HepG2 (cell line): Measurements from ENCODE around the gene FOXL3. TPM values are rescaled to one million over a fixed set of nuclear protein-coding genes. Genes with fewer than 3 reads are reported as not detected.

Source experiments
- ATAC-seq: fragments of 200-7000 bp; cut with Tn5 transposase; 3 replicates; pipeline ENCODE4 v1.9.1; 2020; ENCODE audit warnings: mild to moderate bottlenecking, moderate library complexity
- BruUV-seq: library from RNA; stranded (reverse); fragments of 400-500 nt; replicated peaks from 2 replicates; lab custom pipeline; 2021; lab: Mats Ljungman, UMichigan
- CTCF ChIA-PET: fragments of 300-600 bp; formaldehyde crosslinking; extraction: SDS; loops from one replicate; lab custom pipeline; 2021; ENCODE audit warnings: low total read pairs, inconsistent platforms, low intra/inter-chr PET ratio; lab: Yijun Ruan, JAX
- POLR2A ChIA-PET: fragments of 350-600 bp; sonication (Branson Sonifier 250); formaldehyde crosslinking; loops from one replicate; lab custom pipeline; 2020; ENCODE audit warnings: antibody characterized with exemption, inconsistent platforms; lab: Yijun Ruan, JAX
- DNase-seq: peaks from one replicate; pipeline ENCODE4 v3.0.0-alpha.2; 2015; ENCODE audit warnings: low spot score
- FAIRE-seq: peaks from 3 replicates; lab custom pipeline; 2011; peaks lifted over from hg19 to GRCh38; lab: Jason Lieb, UNC
- H2AFZ ChIP-seq: one replicate; pipeline ENCODE4 v1.6.1; 2011; ENCODE audit warnings: low read length, inconsistent platforms
- H3K27ac ChIP-seq: fragments of 300-600 bp; 3 replicates; pipeline ENCODE4 v1.8.0; 2011; ENCODE audit warnings: mixed run types, mild to moderate bottlenecking, mixed read lengths, low read length, inconsistent platforms; ENCODE audit not compliant: insufficient read depth; ENCODE audit errors: extremely low read length
- H3K27me3 ChIP-seq, 2 experiments: fragments of 200-600 bp in 1 of 2; 2 replicates in 1 of 2; 3 replicates in 1 of 2; pipeline versions ENCODE4 v1.6.0 to v1.8.0; 2011; ENCODE audit warnings: low read length in 2 of 2, mild to moderate bottlenecking in 2 of 2, moderate library complexity in 2 of 2, inconsistent platforms in 1 of 2; ENCODE audit not compliant: insufficient read depth in 2 of 2, control insufficient read depth in 1 of 2
- H3K36me3 ChIP-seq, 2 experiments: fragments of 200-600 bp in 1 of 2; replicated peaks in 1 of 2; 2 replicates in 1 of 2; 3 replicates in 1 of 2; pipeline versions ENCODE4 v1.5.1 to v1.8.0; 2011; ENCODE audit warnings: low read length in 2 of 2, inconsistent platforms in 1 of 2; ENCODE audit not compliant: insufficient read depth in 2 of 2, control insufficient read depth in 1 of 2
- H3K4me1 ChIP-seq: 2 replicates; pipeline ENCODE4 v1.5.1; 2012; ENCODE audit warnings: low read length, inconsistent platforms; ENCODE audit not compliant: insufficient read depth
- H3K4me2 ChIP-seq: 2 replicates; pipeline ENCODE4 v1.6.0; 2011; ENCODE audit warnings: low read depth, low read length, inconsistent platforms
- H3K4me3 ChIP-seq, 3 experiments: fragments of 200-600 bp in 1 of 3; sonication (generic), shearing (Covaris generic) in 1 of 3; replicated peaks in 1 of 3; 2 replicates each; pipeline ENCODE4 v1.5.1; 2011 to 2016; ENCODE audit warnings: low read length in 3 of 3, inconsistent platforms in 2 of 3, low read depth in 2 of 3, mild to moderate bottlenecking in 2 of 3, control low read depth in 1 of 3, mixed read lengths in 1 of 3; ENCODE audit not compliant: insufficient read depth in 1 of 3
- H3K79me2 ChIP-seq: one replicate; pipeline ENCODE4 v1.6.1; 2011; ENCODE audit warnings: low read length, inconsistent platforms; ENCODE audit not compliant: insufficient read depth
- H3K9ac ChIP-seq: 2 replicates; pipeline ENCODE4 v1.6.0; 2011; ENCODE audit warnings: mild to moderate bottlenecking, low read depth, low read length, inconsistent platforms; ENCODE audit not compliant: insufficient read depth
- H3K9me3 ChIP-seq: 2 replicates; pipeline ENCODE4 v1.5.1; 2012; ENCODE audit warnings: mild to moderate bottlenecking, low read length
- H4K20me1 ChIP-seq: 2 replicates; pipeline ENCODE4 v1.6.0; 2011; ENCODE audit warnings: inconsistent platforms, mild to moderate bottlenecking, low read length, moderate library complexity; ENCODE audit not compliant: insufficient read depth
- CENPX ChIP-seq: sonication (generic); formaldehyde crosslinking; IDR thresholded peaks from 2 replicates; pipeline ENCODE4 v1.9.0; 2021; ENCODE audit warnings: mild to moderate bottlenecking, missing genetic modification reagents, moderate library complexity
- EP300 ChIP-seq, 3 experiments: sonication (generic) in 1 of 3; formaldehyde crosslinking in 1 of 3; IDR thresholded peaks; 2 replicates each; pipeline versions ENCODE4 v1.5.1 to v1.6.1; 2011 to 2020; ENCODE audit warnings: low read depth in 2 of 3, low read length in 2 of 3, borderline replicate concordance in 1 of 3, improper control_type of control experiment in 1 of 3, mild to moderate bottlenecking in 1 of 3, missing genetic modification reagents in 1 of 3, moderate library complexity in 1 of 3
- ERF ChIP-seq: IDR thresholded peaks from 2 replicates; pipeline ENCODE4 v1.6.1; 2018; ENCODE audit warnings: missing biosample characterization, missing genetic modification reagents
- ETV6 ChIP-seq: sonication (generic); formaldehyde crosslinking; conservative IDR thresholded peaks from 2 replicates; pipeline ENCODE4 v1.4.0; 2020; ENCODE audit warnings: missing genetic modification reagents
- FOSL2 ChIP-seq: sonication (generic); formaldehyde crosslinking; IDR thresholded peaks from 2 replicates; pipeline ENCODE4 v1.4.0; 2020; ENCODE audit warnings: missing genetic modification reagents
- KLF12 ChIP-seq: sonication (generic); formaldehyde crosslinking; IDR thresholded peaks from 2 replicates; pipeline ENCODE4 v1.4.0; 2020; ENCODE audit warnings: missing genetic modification reagents, borderline replicate concordance
- SOX6 ChIP-seq, 2 experiments: fragments of 450-650 bp in 1 of 2; sonication (generic) in 1 of 2; formaldehyde crosslinking in 1 of 2; IDR thresholded peaks; 2 replicates each; pipeline versions ENCODE4 v1.4.0 to v1.6.1; 2017 to 2020; ENCODE audit warnings: antibody characterized with exemption in 1 of 2, mild to moderate bottlenecking in 1 of 2, missing genetic modification reagents in 1 of 2
- USF2 ChIP-seq, 2 experiments: sonication (generic) in 1 of 2; formaldehyde crosslinking in 1 of 2; IDR thresholded peaks; 2 replicates each; pipeline versions ENCODE4 v1.5.1 to v1.6.1; 2011 to 2020; ENCODE audit warnings: borderline replicate concordance in 1 of 2, low read depth in 1 of 2, low read length in 1 of 2, mild to moderate bottlenecking in 1 of 2, missing genetic modification reagents in 1 of 2, moderate library complexity in 1 of 2
- ZNF503 ChIP-seq: sonication (generic); formaldehyde crosslinking; IDR thresholded peaks from 2 replicates; pipeline ENCODE4 v1.4.0; 2020; ENCODE audit warnings: missing genetic modification reagents
- ZNF670 ChIP-seq: sonication (generic); formaldehyde crosslinking; IDR thresholded peaks from 2 replicates; pipeline ENCODE4 v1.8.0; 2022; ENCODE audit warnings: mild to moderate bottlenecking, missing genetic modification reagents, borderline replicate concordance
- WGBS: methylation state at CpG from one replicate; pipeline ENCODE4 v1.1.6; 2017; ENCODE audit warnings: low lambda C conversion rate; 5-methylcytosine and 5-hydroxymethylcytosine counted together
- in situ Hi-C: cut with HindIII; loops from 2 replicates; pipeline ENCODE4 v1.10.0; 2017; ENCODE audit warnings: low pct_unique_long_range_greater_than_20kb; ENCODE audit not compliant: extremely low pct_ligation_motif_present
- intact Hi-C: fragments of 100-400 bp; cut with micrococcal nuclease; formaldehyde crosslinking; loops from one replicate; pipeline ENCODE4 v1.10.0; 2022; ENCODE audit not compliant: unreplicated experiment
- polyA plus RNA-seq, 8 experiments: library from polyadenylated mRNA; depleted of rRNA in 3 of 8; stranded (reverse) in 7 of 8; unstranded in 1 of 8; fragments of >200 nt; fragmentation: Illumina TruSeq in 4 of 8; extraction: Trizol in 4 of 8; gene quantifications; 2 replicates each; pipeline versions ENCODE4 v1.2.1 to v1.2.3, GENCODE V29; 2011 to 2016; ENCODE audit warnings: low read depth in 4 of 8, missing spikeins in 1 of 8, mixed read lengths in 1 of 8; ENCODE audit not compliant: insufficient read depth in 1 of 8
- total RNA-seq, 5 experiments: library from RNA; depleted of rRNA; stranded (reverse); fragments of >200 nt; fragmentation: Illumina TruSeq; extraction: Trizol; gene quantifications; 2 replicates each; pipeline ENCODE4 v1.2.3, GENCODE V29; 2016; ENCODE audit warnings: low read depth in 1 of 5
- TF ChIP-seq, protein P1 (sequence below): sonication (generic); formaldehyde crosslinking; IDR thresholded peaks from 2 replicates; pipeline ENCODE4 v1.9.0; 2021; ENCODE audit warnings: missing genetic modification reagents, borderline replicate concordance

FOXL3 gene
- total and polyA plus RNA-seq, 2 of the 13 experiments (the other 11 are each of a cell fraction or from before 2014, with no cell fraction given): not detected

DNA sequence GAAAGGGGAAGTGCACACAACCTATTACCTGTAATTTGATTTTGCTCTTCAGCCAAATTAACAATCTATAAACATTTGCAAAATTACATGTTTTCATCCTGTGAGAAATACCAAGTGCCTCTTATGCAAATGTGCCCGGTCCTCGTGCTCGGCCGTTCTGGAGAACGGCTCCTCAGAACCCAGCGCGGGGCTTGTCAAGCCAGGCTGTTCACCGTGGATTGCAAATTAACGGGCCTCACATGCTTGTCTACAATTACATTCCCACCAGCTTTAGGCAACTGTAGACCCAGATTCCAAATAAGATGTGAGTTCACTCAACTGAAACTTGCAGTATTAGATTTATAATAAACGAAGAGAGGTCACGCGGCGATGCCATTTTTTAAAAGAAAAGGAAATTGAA is 8.8 kb downstream of the FOXL3 start (continued):
- TF ChIP-seq USF2 (IDR thresholded peaks at IDR 0.05; ENCODE audit: low read depth, low read length) (no peak), USF2 (CRISPR knock-in tag; IDR thresholded peaks at IDR 0.05; ENCODE audit: borderline replicate concordance) (no peak)

DNA sequence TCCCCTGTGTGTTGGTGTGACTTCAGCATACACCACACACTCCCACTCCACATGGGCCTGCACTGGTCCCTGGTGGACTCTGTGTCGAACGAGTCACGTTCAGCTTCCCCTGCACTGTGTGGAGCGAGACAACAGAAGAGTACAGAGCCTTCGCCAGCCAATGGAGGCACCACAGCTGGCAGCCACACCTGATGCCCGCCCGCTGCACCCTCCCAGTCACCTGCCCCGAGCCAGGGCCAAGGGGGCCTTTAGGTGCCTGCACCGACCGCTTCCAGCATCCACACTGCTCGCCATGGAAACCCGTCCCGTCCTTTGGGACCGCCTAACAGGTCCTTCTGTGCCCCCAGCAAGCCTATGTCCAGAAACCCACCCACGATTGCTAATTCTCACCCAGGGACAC is 9.2 kb downstream of the FOXL3 start:
- no peak for DNase-seq
- Histone ChIP-seq H3K4me2 (no peak overlapping the region), H3K4me3 (no peak overlapping the region), H2AFZ (no peak overlapping the region), H3K4me1 (peaks cover 18% of the 10 kb centered on the region), H4K20me1 (no peaks in the 10 kb centered on the region), H3K9ac (no peak overlapping the region), H3K79me2 (no peaks in the 10 kb centered on the region), H3K9me3 (no peaks in the 10 kb centered on the region), H3K36me3 (no peaks in the 10 kb centered on the region), H3K27ac (no peak overlapping the region), H3K27me3 (peaks cover 5 to 34% of the 10 kb centered on the region in 2 experiments; a peak in 3 of 5 replicates)
- no peak for FAIRE-seq
- TF ChIP-seq ETV6: no peak
- TF ChIP-seq KLF12 (CRISPR knock-in tag): no peak
- TF ChIP-seq ERF (CRISPR knock-in tag): no peak
- TF ChIP-seq, protein P1, sequence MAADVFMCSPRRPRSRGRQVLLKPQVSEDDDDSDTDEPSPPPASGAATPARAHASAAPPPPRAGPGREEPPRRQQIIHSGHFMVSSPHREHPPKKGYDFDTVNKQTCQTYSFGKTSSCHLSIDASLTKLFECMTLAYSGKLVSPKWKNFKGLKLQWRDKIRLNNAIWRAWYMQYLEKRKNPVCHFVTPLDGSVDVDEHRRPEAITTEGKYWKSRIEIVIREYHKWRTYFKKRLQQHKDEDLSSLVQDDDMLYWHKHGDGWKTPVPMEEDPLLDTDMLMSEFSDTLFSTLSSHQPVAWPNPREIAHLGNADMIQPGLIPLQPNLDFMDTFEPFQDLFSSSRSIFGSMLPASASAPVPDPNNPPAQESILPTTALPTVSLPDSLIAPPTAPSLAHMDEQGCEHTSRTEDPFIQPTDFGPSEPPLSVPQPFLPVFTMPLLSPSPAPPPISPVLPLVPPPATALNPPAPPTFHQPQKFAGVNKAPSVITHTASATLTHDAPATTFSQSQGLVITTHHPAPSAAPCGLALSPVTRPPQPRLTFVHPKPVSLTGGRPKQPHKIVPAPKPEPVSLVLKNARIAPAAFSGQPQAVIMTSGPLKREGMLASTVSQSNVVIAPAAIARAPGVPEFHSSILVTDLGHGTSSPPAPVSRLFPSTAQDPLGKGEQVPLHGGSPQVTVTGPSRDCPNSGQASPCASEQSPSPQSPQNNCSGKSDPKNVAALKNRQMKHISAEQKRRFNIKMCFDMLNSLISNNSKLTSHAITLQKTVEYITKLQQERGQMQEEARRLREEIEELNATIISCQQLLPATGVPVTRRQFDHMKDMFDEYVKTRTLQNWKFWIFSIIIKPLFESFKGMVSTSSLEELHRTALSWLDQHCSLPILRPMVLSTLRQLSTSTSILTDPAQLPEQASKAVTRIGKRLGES (CRISPR knock-in tag): no peak
- no peak for TF ChIP-seq EP300 (IDR thresholded peaks at IDR 0.05; ENCODE audit: low read depth in 2 of 2, low read length in 2 of 2)
- no peak for TF ChIP-seq EP300 (CRISPR knock-in tag; IDR thresholded peaks at IDR 0.05; ENCODE audit: borderline replicate concordance)
- TF ChIP-seq ZNF503: no peak
- TF ChIP-seq SOX6 (IDR thresholded peaks at IDR 0.05): no peak
- TF ChIP-seq SOX6 (CRISPR knock-in tag; IDR thresholded peaks at IDR 0.05): no peak
- TF ChIP-seq CENPX (CRISPR knock-in tag): no peak
- TF ChIP-seq FOSL2 (CRISPR knock-in tag): no peak
- no peak for TF ChIP-seq ZNF670 (CRISPR knock-in tag)
- WGBS: 62% methylated on average over 7 of the region's 15 CpGs
- no TSS peak for BruUV-seq
- intact Hi-C loops (no loop called here), in situ Hi-C loops (no loop called here)
- POLR2A ChIA-PET: no interaction called here
- CTCF ChIA-PET: no interaction called here
- ATAC-seq: no peak
